Coronary artery (tissue), 2 donors: ENCODE data around the gene PIP4K2A.

Experiments
- DNase-seq: peaks from one replicate; pipeline ENCODE4 v3.0.0-alpha.2; 2017; ENCODE audit warnings: low spot score
- H3K27ac ChIP-seq, 2 donors: fragments of 200-600 bp; sonication (generic); one replicate each; pipeline ENCODE4 v1.5.1; 2016 to 2019
- H3K4me3 ChIP-seq: fragments of 200-600 bp; sonication (generic); 2 replicates; pipeline ENCODE4 v1.5.1; 2016; ENCODE audit warnings: mild to moderate bottlenecking, moderate library complexity
- TF ChIP-seq, protein P1 (sequence below): fragments of 200-600 bp; sonication (generic); IDR thresholded peaks from one replicate; pipeline ENCODE4 v1.5.1; 2019; ENCODE audit warnings: antibody characterized with exemption

The PIP4K2A gene

DNA sequence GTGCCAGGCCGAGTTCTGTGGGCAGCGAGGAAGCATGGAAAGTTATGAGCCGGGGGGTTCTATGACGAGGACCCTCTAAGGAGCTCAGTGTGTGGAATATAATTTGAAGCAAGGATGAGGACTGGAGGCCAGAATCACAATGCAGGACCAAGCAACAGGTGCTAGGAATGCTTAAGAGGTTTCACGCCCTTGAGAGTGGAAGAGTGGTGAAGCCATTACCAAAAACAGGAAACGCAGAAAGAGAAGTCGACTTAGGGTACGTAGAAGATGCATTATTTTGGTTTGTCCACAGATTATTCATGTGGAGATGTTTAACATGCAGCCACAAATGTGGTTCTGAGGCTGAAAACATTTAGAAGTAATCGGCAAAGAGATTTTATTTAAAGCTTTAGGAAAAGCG is 78.7 kb downstream of the PIP4K2A start:
- H3K27ac ChIP-seq = no peak overlapping the region
- H3K4me3 ChIP-seq = no peak overlapping the region
- TF ChIP-seq, protein P1, sequence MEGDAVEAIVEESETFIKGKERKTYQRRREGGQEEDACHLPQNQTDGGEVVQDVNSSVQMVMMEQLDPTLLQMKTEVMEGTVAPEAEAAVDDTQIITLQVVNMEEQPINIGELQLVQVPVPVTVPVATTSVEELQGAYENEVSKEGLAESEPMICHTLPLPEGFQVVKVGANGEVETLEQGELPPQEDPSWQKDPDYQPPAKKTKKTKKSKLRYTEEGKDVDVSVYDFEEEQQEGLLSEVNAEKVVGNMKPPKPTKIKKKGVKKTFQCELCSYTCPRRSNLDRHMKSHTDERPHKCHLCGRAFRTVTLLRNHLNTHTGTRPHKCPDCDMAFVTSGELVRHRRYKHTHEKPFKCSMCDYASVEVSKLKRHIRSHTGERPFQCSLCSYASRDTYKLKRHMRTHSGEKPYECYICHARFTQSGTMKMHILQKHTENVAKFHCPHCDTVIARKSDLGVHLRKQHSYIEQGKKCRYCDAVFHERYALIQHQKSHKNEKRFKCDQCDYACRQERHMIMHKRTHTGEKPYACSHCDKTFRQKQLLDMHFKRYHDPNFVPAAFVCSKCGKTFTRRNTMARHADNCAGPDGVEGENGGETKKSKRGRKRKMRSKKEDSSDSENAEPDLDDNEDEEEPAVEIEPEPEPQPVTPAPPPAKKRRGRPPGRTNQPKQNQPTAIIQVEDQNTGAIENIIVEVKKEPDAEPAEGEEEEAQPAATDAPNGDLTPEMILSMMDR = no peak
- DNase-seq = no peak

DNA sequence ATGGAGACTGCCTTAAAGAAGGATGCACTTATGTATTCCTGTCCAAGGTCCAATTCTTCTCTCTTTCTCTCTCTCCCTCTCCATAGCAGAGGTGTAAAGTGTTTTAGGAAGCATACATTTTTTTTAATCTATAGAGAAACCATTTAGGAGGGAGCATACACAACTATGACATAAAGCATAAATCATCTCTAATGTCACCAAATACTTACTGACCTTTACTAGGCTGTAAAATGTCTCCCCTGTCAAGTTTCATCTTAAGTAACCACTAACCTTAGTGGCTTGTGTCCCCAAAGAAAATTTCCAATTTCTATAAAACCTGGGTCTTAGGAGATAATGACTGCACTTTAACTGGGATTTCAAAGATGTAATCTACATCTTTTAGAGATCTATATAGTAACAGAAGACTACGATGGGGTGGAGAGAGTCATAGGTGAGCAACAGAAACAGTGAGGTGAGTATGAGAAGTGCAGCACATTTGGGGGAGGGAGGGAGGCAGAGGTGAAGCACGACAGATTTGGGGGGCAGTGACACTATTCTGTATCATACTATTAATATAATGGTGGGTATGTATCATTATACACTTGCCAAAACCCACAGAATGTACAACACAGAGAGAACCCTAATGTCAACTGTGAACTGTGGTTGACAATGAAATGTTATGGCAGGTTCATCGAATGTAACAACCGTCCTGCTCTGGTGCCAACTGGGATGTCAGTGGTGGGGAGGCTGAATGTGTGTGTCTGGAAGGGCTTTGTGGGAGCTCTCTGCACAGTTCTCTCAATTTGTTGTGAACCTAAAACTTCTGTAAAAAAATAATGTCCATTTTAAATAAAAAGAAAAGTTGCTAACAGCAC is 79.5 kb downstream of the PIP4K2A start:
- Histone ChIP-seq H3K4me3 (no peak overlapping the region), H3K27ac (no peak overlapping the region)
- no peak for DNase-seq
- TF ChIP-seq, protein P1 = no peak

DNA sequence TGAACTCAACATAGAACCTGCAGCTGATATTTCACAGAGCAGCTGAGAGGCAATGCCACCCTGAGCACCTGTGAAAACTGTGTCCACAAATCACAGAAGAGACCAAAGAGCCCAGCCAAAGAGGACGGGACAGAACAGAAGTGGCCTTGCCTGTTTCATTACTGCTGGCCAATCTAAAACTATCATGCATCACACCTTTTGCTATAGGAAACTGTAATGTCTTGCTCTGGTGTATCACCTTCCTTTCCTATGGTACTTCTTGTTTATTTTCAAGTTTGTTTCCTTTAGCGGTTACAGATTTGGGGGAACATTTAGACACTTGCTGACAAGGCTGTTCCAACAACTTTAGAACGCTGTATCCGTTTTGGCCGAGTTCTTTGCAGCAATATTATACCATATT is 80.3 kb downstream of the PIP4K2A start:
- TF ChIP-seq, protein P1 = no peak
- no peak overlapping the region for H3K27ac ChIP-seq
- DNase-seq = no peak
- no peak overlapping the region for H3K4me3 ChIP-seq

DNA sequence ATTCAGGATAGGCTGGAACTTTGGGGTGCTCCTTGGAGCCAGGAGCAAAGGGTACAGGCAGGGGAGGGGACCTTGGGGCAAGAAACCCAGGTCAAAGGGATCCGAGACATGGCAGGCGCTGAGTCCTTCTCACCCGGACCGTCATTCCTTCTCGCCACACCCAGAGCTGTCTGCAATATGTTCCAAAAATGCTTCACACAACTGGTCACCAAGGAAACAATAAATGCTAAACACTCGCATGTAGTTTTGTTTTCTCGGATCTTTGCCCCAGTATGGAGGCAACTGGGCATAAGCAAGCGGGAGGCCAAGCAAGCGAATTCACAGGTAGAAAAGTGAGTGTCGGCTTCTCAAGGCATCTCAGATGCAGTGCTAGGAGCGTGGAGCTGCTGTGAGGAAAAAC is 80.8 kb downstream of the PIP4K2A start:
- Histone ChIP-seq H3K27ac (no peak overlapping the region), H3K4me3 (no peak overlapping the region)
- DNase-seq = no peak
- TF ChIP-seq, protein P1 = no peak

DNA sequence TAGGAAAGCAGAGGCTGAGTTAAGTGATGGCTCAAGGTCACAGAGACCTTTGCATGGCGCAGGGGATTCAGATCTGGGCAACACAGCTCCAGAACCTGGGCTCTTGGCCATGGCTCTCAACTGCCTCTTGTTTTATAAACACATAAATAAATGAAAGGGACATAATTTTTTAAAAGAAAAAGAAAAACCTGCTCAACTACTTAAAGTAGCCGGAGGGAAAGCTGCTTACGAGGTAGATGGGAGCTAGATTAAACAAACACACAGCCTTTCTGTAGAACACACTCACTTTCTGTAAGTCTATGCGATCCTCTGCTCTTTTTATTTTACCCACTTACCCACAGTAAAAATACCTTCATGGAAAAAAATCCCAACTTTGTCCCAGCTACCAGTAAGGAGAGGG is 81.3 kb downstream of the PIP4K2A start:
- TF ChIP-seq, protein P1 = no peak
- Histone ChIP-seq H3K27ac (no peak overlapping the region), H3K4me3 (no peak overlapping the region)
- DNase-seq = no peak

DNA sequence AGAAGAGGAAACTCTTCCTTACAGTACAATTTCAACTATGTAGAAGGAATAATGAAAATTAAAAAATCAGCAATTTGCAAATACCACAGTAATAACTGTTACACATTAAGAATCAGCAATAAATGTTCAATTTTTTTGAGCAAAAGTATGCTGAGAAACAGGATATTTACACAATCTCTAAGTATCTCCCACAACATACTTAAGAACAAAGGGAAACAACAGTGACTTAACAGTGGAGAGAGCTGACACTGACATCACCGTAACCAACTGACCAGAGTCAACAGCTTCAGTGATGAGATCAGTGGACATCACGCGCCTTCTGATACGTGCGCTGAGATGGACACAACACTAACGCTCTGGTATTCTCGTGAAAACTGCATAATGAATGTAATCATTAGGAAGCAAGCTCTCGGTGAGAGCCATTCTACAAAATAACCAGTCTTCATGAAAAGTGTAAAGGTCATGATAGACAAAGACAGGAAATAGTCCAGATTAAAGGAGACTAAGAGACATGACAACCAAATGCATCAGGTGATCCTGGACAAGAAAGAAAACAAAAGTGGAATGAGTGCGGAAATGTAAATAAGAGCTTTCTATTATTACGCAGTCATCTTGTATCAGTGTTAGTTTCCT is 82.6 kb downstream of the PIP4K2A start:
- peak overlapping the region in 1 of 2 donors; percentile 24 for H3K27ac ChIP-seq
- DNase-seq = no peak
- no peak overlapping the region for H3K4me3 ChIP-seq
- TF ChIP-seq, protein P1 = no peak

DNA sequence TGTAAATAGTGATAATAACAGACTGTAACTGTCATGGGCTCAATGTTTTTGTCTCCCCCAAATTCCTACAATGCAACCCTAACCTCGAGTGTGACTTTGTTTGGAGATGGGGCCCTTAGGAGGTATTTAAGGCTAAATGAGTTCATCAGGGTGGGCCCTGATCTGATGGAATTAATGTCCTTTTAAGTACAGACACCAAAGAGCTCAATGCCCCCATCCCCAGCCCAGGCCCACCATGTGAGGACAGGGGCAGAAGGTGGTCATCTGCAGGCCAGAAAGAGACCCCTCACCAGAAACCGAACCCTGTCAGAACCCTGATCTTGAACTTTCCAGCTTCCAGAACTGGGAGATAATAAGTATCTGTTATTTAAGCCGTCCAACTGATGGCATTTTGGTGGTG is 83.2 kb downstream of the PIP4K2A start:
- TF ChIP-seq, protein P1 = no peak
- no peak for DNase-seq
- no peak overlapping the region for H3K4me3 ChIP-seq
- peak overlapping the region in 1 of 2 donors; percentile 67 for H3K27ac ChIP-seq
